Common myeloid progenitor, CD34-positive (primary cell): ENCODE measurements around the gene TMEM139.

Source experiments
- CTCF ChIA-PET: fragments of 350-600 bp; sonication (Branson Sonifier 250); formaldehyde crosslinking; loops from one replicate; lab custom pipeline; 2021; ENCODE audit warnings: antibody characterized with exemption; lab: Charles Lee
- POLR2A ChIA-PET: fragments of 350-600 bp; sonication (Branson Sonifier 250); formaldehyde crosslinking; loops from one replicate; lab custom pipeline; 2021; ENCODE audit warnings: antibody characterized with exemption; lab: Charles Lee
- DNase-seq, 3 donors: peaks; one replicate each; pipeline versions ENCODE4 v3.0.0 to v3.0.0-alpha.2; 2013
- H3K27ac ChIP-seq, 2 experiments: 1 replicate in 1 of 2; 2 replicates in 1 of 2; pipeline ENCODE4 v1.7.0; 2013; ENCODE audit warnings: inconsistent platforms in 2 of 2, low read length in 2 of 2, mild to moderate bottlenecking in 2 of 2, low read depth in 1 of 2, moderate library complexity in 1 of 2; ENCODE audit not compliant: severe bottlenecking in 2 of 2, insufficient read depth in 1 of 2, poor library complexity in 1 of 2
- H3K27me3 ChIP-seq, 5 experiments: replicated peaks in 2 of 5; 1 replicate in 3 of 5; 2 replicates in 2 of 5; pipeline versions ENCODE4 v1.6.1 to v1.7.0; 2013; ENCODE audit warnings: low read length in 4 of 5, mild to moderate bottlenecking in 2 of 5, moderate library complexity in 2 of 5, inconsistent platforms in 1 of 5; ENCODE audit not compliant: insufficient read depth in 5 of 5, control insufficient read depth in 4 of 5
- H3K36me3 ChIP-seq, 4 experiments: 1 replicate in 2 of 4; 2 replicates in 2 of 4; pipeline versions ENCODE4 v1.6.1 to v1.7.0; 2013; ENCODE audit warnings: low read length in 3 of 4, control low read depth in 1 of 4, mild to moderate bottlenecking in 1 of 4; ENCODE audit not compliant: control insufficient read depth in 4 of 4, insufficient read depth in 4 of 4
- H3K4me1 ChIP-seq, 4 experiments: 1 replicate in 3 of 4; 2 replicates in 1 of 4; pipeline versions ENCODE4 v1.6.1 to v1.7.1; 2013; ENCODE audit warnings: low read length in 3 of 4, mild to moderate bottlenecking in 3 of 4, control low read depth in 1 of 4, inconsistent platforms in 1 of 4, moderate library complexity in 1 of 4; ENCODE audit not compliant: control insufficient read depth in 4 of 4, insufficient read depth in 4 of 4; ENCODE audit errors: control extremely low read depth in 1 of 4
- H3K4me3 ChIP-seq, 7 experiments: 1 replicate in 4 of 7; 2 replicates in 3 of 7; pipeline versions ENCODE4 v1.5.1 to v1.7.0; 2013; ENCODE audit warnings: mild to moderate bottlenecking in 7 of 7, low read length in 6 of 7, moderate library complexity in 6 of 7, inconsistent platforms in 2 of 7, low read depth in 2 of 7, control low read depth in 1 of 7; ENCODE audit not compliant: insufficient read depth in 4 of 7, control insufficient read depth in 1 of 7; ENCODE audit errors: extremely low read depth in 1 of 7
- H3K9me3 ChIP-seq, 5 experiments: 1 replicate in 4 of 5; 2 replicates in 1 of 5; pipeline versions ENCODE4 v1.6.1 to v1.7.1; 2013; ENCODE audit warnings: low read length in 4 of 5, mild to moderate bottlenecking in 2 of 5, inconsistent platforms in 1 of 5, low read depth in 1 of 5, moderate library complexity in 1 of 5; ENCODE audit not compliant: control insufficient read depth in 4 of 5, insufficient read depth in 2 of 5; ENCODE audit errors: control extremely low read depth in 1 of 5
- WGBS: methylation state at CpG from one replicate; pipeline ENCODE4 v1.1.5; 2013; ENCODE audit not compliant: insufficient coverage; 5-methylcytosine and 5-hydroxymethylcytosine counted together

Gene TMEM139

DNA sequence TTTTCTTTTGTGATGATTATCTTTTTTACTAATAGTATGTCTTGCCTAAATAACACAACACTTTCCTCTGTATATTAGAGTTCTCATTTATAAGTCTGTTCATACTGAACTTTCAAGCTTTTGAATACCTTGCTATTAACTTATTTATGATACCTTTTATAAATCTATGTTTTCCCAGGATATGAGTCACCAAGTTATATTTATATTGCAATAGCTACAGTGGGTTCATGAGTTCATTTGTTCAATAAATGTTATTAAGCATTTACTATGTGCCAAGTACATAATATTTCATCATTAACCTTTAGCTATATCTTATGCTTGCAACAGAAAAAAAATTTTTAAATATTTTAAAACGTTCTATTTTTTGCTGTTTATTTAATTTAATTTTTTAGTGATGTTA is 49.5 kb downstream of the TMEM139 start:
- POLR2A ChIA-PET, result no interaction called here
- Histone ChIP-seq H3K27me3 (no peaks in the 10 kb centered on the region), H3K4me3 (no peak overlapping the region), H3K36me3 (no peaks in the 10 kb centered on the region), H3K4me1 (peaks cover 0 to 8% (median 1%) of the 10 kb centered on the region in 4 experiments), H3K27ac (no peak overlapping the region), H3K9me3 (no peaks in the 10 kb centered on the region)
- no peak for DNase-seq
- CTCF ChIA-PET, result interaction anchor here (1.0 to 2.8 kb wide), 2 partner anchors 9 to 11 kb away, joined by 7 to 18 read pairs; no protein-coding TSS in a partner anchor
- WGBS, result no CpG with 5 or more reads among the region's 1 CpG

DNA sequence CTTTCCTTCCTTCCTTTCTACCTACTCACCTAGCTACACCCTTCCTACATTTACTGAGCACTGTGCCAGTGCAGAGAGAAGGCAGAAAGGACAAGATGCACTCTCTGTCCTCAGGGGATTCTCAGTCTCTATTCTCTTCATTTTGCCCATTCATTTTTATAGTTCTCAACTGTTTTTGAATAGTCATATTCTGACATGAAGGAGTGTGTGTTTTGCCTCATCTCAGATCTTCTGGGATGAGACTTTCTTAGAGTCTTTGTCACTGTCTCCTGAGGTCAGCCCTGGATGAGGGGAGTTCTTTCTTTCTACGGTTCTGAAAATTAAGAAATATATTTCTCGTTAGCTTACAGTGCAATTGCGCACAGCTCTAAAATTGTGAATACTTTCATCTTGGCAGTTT is 52.5 kb downstream of the TMEM139 start:
- Histone ChIP-seq H3K4me1 (no peaks in the 10 kb centered on the region), H3K4me3 (no peak overlapping the region), H3K9me3 (no peaks in the 10 kb centered on the region), H3K27me3 (no peaks in the 10 kb centered on the region), H3K27ac (no peak overlapping the region), H3K36me3 (no peaks in the 10 kb centered on the region)
- no peak for DNase-seq
- ChIA-PET POLR2A (interaction anchor here (1.1 kb wide), 2 partner anchors 9 to 43 kb away, joined by 3 read pairs; no protein-coding TSS in a partner anchor), CTCF (interaction anchor here (1.1 to 2.8 kb wide), 7 partner anchors 8 to 98 kb away, joined by 3 to 18 read pairs (median 5); no protein-coding TSS in a partner anchor)
- WGBS, result no CpG with 5 or more reads among the region's 3 CpGs
